Upper lobe of left lung (tissue), 4 donors: ENCODE results near the gene EMC7.

ENCODE experiments used
- POLR2AphosphoS5 ChIP-seq, 2 donors: sonication (generic); formaldehyde crosslinking; IDR thresholded peaks; one replicate each; pipeline ENCODE4 v1.5.1; 2017; ENCODE audit warnings: antibody characterized with exemption in 2 of 2
- TF ChIP-seq, protein P1 (sequence below), 6 experiments: fragments of 450-650 bp in 4 of 6; fragments of 200-600 bp in 2 of 6; sonication (generic) in 2 of 6; IDR thresholded peaks; one replicate each; pipeline ENCODE4 v1.5.1; 2016 to 2019; ENCODE audit warnings: antibody characterized with exemption in 6 of 6

DNA sequence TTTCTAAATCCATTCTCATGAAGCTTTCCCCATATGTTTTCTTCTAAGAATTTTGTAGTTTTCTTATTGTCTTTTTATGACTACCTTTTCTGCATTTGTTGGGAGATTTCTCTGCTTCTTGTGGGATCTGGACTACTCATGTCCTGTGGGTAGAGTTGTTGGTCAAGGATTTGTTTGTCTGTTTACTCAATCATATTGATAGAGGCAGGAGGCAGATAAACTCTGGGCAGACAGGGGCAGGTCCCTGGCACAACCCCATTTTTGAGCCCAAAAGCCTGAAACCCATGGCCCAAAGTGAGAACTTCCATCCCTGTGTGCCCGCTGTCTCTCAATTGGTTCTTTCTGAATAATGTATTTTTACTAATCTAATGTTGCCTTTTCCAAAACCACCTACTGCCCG, 12.6 kb upstream of the EMC7 start:
- no peak for TF ChIP-seq POLR2AphosphoS5 (IDR thresholded peaks at IDR 0.05)
- TF ChIP-seq, protein P1, sequence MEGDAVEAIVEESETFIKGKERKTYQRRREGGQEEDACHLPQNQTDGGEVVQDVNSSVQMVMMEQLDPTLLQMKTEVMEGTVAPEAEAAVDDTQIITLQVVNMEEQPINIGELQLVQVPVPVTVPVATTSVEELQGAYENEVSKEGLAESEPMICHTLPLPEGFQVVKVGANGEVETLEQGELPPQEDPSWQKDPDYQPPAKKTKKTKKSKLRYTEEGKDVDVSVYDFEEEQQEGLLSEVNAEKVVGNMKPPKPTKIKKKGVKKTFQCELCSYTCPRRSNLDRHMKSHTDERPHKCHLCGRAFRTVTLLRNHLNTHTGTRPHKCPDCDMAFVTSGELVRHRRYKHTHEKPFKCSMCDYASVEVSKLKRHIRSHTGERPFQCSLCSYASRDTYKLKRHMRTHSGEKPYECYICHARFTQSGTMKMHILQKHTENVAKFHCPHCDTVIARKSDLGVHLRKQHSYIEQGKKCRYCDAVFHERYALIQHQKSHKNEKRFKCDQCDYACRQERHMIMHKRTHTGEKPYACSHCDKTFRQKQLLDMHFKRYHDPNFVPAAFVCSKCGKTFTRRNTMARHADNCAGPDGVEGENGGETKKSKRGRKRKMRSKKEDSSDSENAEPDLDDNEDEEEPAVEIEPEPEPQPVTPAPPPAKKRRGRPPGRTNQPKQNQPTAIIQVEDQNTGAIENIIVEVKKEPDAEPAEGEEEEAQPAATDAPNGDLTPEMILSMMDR (IDR thresholded peaks at IDR 0.05) = no peak
